Vagina (tissue), 2 donors: Measurements from ENCODE around the gene SETD1B. TPM values are rescaled to one million over a fixed set of nuclear protein-coding genes. Genes with fewer than 3 reads are reported as not detected.

ENCODE experiments used
- DNase-seq, 2 donors: peaks; one replicate each; pipeline ENCODE4 v3.0.0-alpha.2; 2017; ENCODE audit errors: extremely low spot score in 2 of 2
- H3K27ac ChIP-seq: fragments of 200-600 bp; sonication (generic); one replicate; pipeline ENCODE4 v1.5.1; 2019
- H3K27me3 ChIP-seq: fragments of 200-600 bp; sonication (generic); one replicate; pipeline ENCODE4 v1.5.1; 2019
- H3K36me3 ChIP-seq, 2 donors: fragments of 200-600 bp; sonication (generic); one replicate each; pipeline ENCODE4 v1.5.1; 2017 to 2019
- H3K4me1 ChIP-seq: fragments of 200-600 bp; sonication (generic); one replicate; pipeline ENCODE4 v1.5.1; 2019
- H3K4me3 ChIP-seq, 2 donors: fragments of 200-600 bp; sonication (generic); 1 replicate in 1 of 2; 2 replicates in 1 of 2; pipeline ENCODE4 v1.5.1; 2016 to 2019
- H3K9me3 ChIP-seq: fragments of 200-600 bp; sonication (generic); one replicate; pipeline ENCODE4 v1.5.1; 2019
- CTCF ChIP-seq, 3 experiments: fragments of 450-650 bp in 2 of 3; fragments of 200-600 bp in 1 of 3; sonication (generic) in 1 of 3; IDR thresholded peaks; one replicate each; pipeline ENCODE4 v1.5.1; 2017 to 2019; ENCODE audit warnings: antibody characterized with exemption in 3 of 3, mild to moderate bottlenecking in 2 of 3, moderate library complexity in 2 of 3
- POLR2A ChIP-seq, 2 donors: fragments of 450-650 bp; IDR thresholded peaks; one replicate each; pipeline ENCODE4 v1.6.1; 2017; ENCODE audit warnings: antibody characterized with exemption in 2 of 2, mild to moderate bottlenecking in 2 of 2, moderate library complexity in 2 of 2
- POLR2AphosphoS5 ChIP-seq, 2 donors: sonication (generic); formaldehyde crosslinking; IDR thresholded peaks; one replicate each; pipeline ENCODE4 v1.9.0; 2017; ENCODE audit warnings: antibody characterized with exemption in 2 of 2, mild to moderate bottlenecking in 2 of 2, low read depth in 1 of 2; ENCODE audit not compliant: insufficient read depth in 1 of 2
- intact Hi-C: fragments of 100-400 bp; cut with DNase I; formaldehyde crosslinking; loops from one replicate; pipeline ENCODE4 v1.15.1; 2023
- total RNA-seq: library from RNA; depleted of rRNA; stranded (reverse); fragments of >200 nt; gene quantifications from one replicate; pipeline ENCODE4 v1.2.3, GENCODE V29; 2016

Gene SETD1B
- total RNA-seq, 1 donor from 2014 or later, result 10.6 TPM

GRCh38 chr12:121816925-121817647 lies 13.3 kb downstream of the SETD1B start:
- no peak for DNase-seq
- intact Hi-C loops, result no loop called here
- Histone ChIP-seq H3K4me3 (no peak overlapping the region), H3K36me3 (peaks cover 0 to 77% of the 10 kb centered on the region in 2 donors), H3K27me3 (no peaks in the 10 kb centered on the region), H3K27ac (no peak overlapping the region), H3K4me1 (peaks cover 18% of the 10 kb centered on the region), H3K9me3 (no peaks in the 10 kb centered on the region)
- TF ChIP-seq CTCF (IDR thresholded peaks at IDR 0.05), result no peak
- no peak for TF ChIP-seq POLR2A (IDR thresholded peaks at IDR 0.05)
- TF ChIP-seq POLR2AphosphoS5 (IDR thresholded peaks at IDR 0.05; ENCODE audit: insufficient read depth in 1 of 2, low read depth in 1 of 2), result no peak

GRCh38 chr12:121817648-121818043 lies 13.8 kb downstream of the SETD1B start:
- no peak for DNase-seq
- Histone ChIP-seq H3K27ac (no peak overlapping the region), H3K4me1 (peaks cover 15% of the 10 kb centered on the region), H3K27me3 (no peaks in the 10 kb centered on the region), H3K36me3 (peaks cover 0 to 82% of the 10 kb centered on the region in 2 donors), H3K9me3 (no peaks in the 10 kb centered on the region), H3K4me3 (no peak overlapping the region)
- intact Hi-C loops, result no loop called here
- no peak for TF ChIP-seq POLR2A (IDR thresholded peaks at IDR 0.05)
- TF ChIP-seq CTCF (IDR thresholded peaks at IDR 0.05), result no peak
- TF ChIP-seq POLR2AphosphoS5 (IDR thresholded peaks at IDR 0.05; ENCODE audit: insufficient read depth in 1 of 2, low read depth in 1 of 2), result no peak

GRCh38 chr12:121819212-121819949 lies 15.6 kb downstream of the SETD1B start:
- Histone ChIP-seq H3K4me3 (no peak overlapping the region), H3K27ac (no peak overlapping the region), H3K27me3 (no peaks in the 10 kb centered on the region), H3K4me1 (no peaks in the 10 kb centered on the region), H3K36me3 (peaks cover 0 to 97% of the 10 kb centered on the region in 2 donors), H3K9me3 (no peaks in the 10 kb centered on the region)
- no peak for DNase-seq
- intact Hi-C loops, result no loop called here
- no peak for TF ChIP-seq POLR2A (IDR thresholded peaks at IDR 0.05)
- no peak for TF ChIP-seq POLR2AphosphoS5 (IDR thresholded peaks at IDR 0.05; ENCODE audit: insufficient read depth in 1 of 2, low read depth in 1 of 2)
- no peak for TF ChIP-seq CTCF (IDR thresholded peaks at IDR 0.05)

DNA sequence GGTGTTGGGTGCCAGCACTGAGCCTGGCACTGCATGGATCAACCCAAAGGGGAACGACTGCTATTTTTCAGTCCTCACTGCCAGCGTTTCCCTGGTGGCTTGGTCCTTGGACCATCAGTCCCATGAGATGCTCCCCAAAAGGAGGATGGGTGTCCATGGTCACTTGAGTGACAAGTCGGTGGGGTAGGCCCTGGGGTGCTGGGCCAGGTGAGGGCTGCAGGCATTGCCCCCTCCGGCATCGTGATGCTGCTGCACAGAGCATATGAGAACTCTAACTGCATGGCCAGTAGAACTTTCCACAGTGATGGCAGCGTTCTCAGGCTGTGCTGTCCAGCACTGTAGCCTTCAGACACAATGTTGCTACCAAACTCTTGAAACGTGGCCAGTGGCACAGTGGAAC lies 16.2 kb downstream of the SETD1B start:
- intact Hi-C loops, result no loop called here
- H3K36me3 ChIP-seq, result peaks cover 0 to 90% of the 10 kb centered on the region in 2 donors

More for the DNA sequence above, 16.2 kb downstream of the SETD1B start:
- H3K4me1 ChIP-seq, result no peaks in the 10 kb centered on the region
- TF ChIP-seq POLR2A (IDR thresholded peaks at IDR 0.05) (no peak), CTCF (IDR thresholded peaks at IDR 0.05) (no peak), POLR2AphosphoS5 (IDR thresholded peaks at IDR 0.05; ENCODE audit: insufficient read depth in 1 of 2, low read depth in 1 of 2) (no peak)
- no peak for DNase-seq
- no peak overlapping the region for H3K27ac ChIP-seq
- H3K4me3 ChIP-seq, result no peak overlapping the region
- no peaks in the 10 kb centered on the region for H3K9me3 ChIP-seq
- no peaks in the 10 kb centered on the region for H3K27me3 ChIP-seq
